GM12878 (cell line): ENCODE results near the gene CLCC1. TPM values are rescaled to one million over a fixed set of nuclear protein-coding genes. Genes with fewer than 3 reads are reported as not detected.

Experiments used
- ATAC-seq: fragments of 200-7000 bp; cut with Tn5 transposase; 3 replicates; pipeline ENCODE4 v1.9.1; 2020; ENCODE audit warnings: mild to moderate bottlenecking, moderate library complexity
- BruUV-seq: library from RNA; stranded (reverse); fragments of 400-500 nt; replicated peaks from 2 replicates; lab custom pipeline; 2021; lab: Mats Ljungman, UMichigan
- CTCF ChIA-PET: fragments of 300-600 bp; sonication (Branson Sonifier 250); formaldehyde crosslinking; extraction: SDS; loops from one replicate; lab custom pipeline; 2021; ENCODE audit warnings: inconsistent platforms; lab: Yijun Ruan, JAX
- POLR2A ChIA-PET: fragments of 350-600 bp; formaldehyde crosslinking; extraction: SDS; loops from one replicate; lab custom pipeline; 2021; ENCODE audit warnings: inconsistent platforms; lab: Charles Lee
- RAD21 ChIA-PET: fragments of 300-600 bp; sonication (Branson Sonifier 250); formaldehyde crosslinking; loops from one replicate; lab custom pipeline; 2023; ENCODE audit warnings: antibody characterized with exemption; ENCODE audit not compliant: unreplicated experiment; lab: Charles Lee
- SMC1A ChIA-PET: fragments of 300-600 bp; sonication (Branson Sonifier 250); formaldehyde crosslinking; loops from one replicate; lab custom pipeline; 2023; ENCODE audit not compliant: unreplicated experiment, uncharacterized antibody; lab: Charles Lee
- DNase-seq: peaks from one replicate; pipeline ENCODE4 v3.0.0-alpha.2; 2011; ENCODE audit warnings: low read depth, low spot score
- FAIRE-seq: peaks from 3 replicates; lab custom pipeline; 2011; peaks lifted over from hg19 to GRCh38; lab: Jason Lieb, UNC
- H2AFZ ChIP-seq: 2 replicates; pipeline ENCODE4 v1.6.0; 2011; ENCODE audit warnings: low read depth, low read length, control low read depth; ENCODE audit not compliant: control insufficient read depth
- H3K27ac ChIP-seq: 2 replicates; pipeline ENCODE4 v1.5.1; 2011; ENCODE audit warnings: control low read depth; ENCODE audit not compliant: control insufficient read depth, insufficient read depth
- H3K27me3 ChIP-seq, 2 experiments: replicated peaks in 1 of 2; 2 replicates each; pipeline versions ENCODE4 v1.6.0 to v1.6.1; 2011; ENCODE audit warnings: low read length in 1 of 2; ENCODE audit not compliant: control insufficient read depth in 2 of 2, insufficient read depth in 2 of 2
- H3K36me3 ChIP-seq, 2 experiments: 2 replicates each; pipeline ENCODE4 v1.5.1; 2011; ENCODE audit warnings: low read length in 1 of 2; ENCODE audit not compliant: control insufficient read depth in 2 of 2, insufficient read depth in 2 of 2
- H3K4me1 ChIP-seq: 2 replicates; pipeline ENCODE4 v1.6.1; 2011; ENCODE audit warnings: mild to moderate bottlenecking, low read length, moderate library complexity, mixed read lengths; ENCODE audit not compliant: control insufficient read depth, insufficient read depth
- H3K4me2 ChIP-seq: 2 replicates; pipeline ENCODE4 v1.6.0; 2011; ENCODE audit warnings: control low read depth; ENCODE audit not compliant: control insufficient read depth, insufficient read depth
- H3K4me3 ChIP-seq: fragments of 200-600 bp; sonication (generic); 2 replicates; pipeline ENCODE4 v1.5.1; 2016
- H3K79me2 ChIP-seq: 2 replicates; pipeline ENCODE4 v1.6.0; 2011; ENCODE audit warnings: low read length; ENCODE audit not compliant: control insufficient read depth, insufficient read depth
- H3K9ac ChIP-seq: 2 replicates; pipeline ENCODE4 v1.8.0; 2011; ENCODE audit warnings: low read length, control low read depth, mixed read lengths; ENCODE audit not compliant: control insufficient read depth, insufficient read depth
- H3K9me3 ChIP-seq: replicated peaks from 3 replicates; pipeline ENCODE4 v1.5.1; 2011; ENCODE audit warnings: mild to moderate bottlenecking, low read length; ENCODE audit not compliant: control insufficient read depth, insufficient read depth
- H4K20me1 ChIP-seq: 2 replicates; pipeline ENCODE4 v1.6.0; 2011; ENCODE audit not compliant: control insufficient read depth, insufficient read depth
- CHD2 ChIP-seq: IDR thresholded peaks from 2 replicates; pipeline ENCODE4 v1.6.1; 2011; ENCODE audit warnings: low read depth, low read length, improper control_type of control experiment, borderline replicate concordance
- ETV6 ChIP-seq, 2 experiments: fragments of 450-650 bp in 1 of 2; IDR thresholded peaks in 1 of 2; conservative IDR thresholded peaks in 1 of 2; 2 replicates each; pipeline ENCODE4 v1.6.1; 2014; ENCODE audit warnings: antibody characterized with exemption in 1 of 2, borderline replicate concordance in 1 of 2, low read depth in 1 of 2, mild to moderate bottlenecking in 1 of 2, moderate library complexity in 1 of 2
- RB1 ChIP-seq: fragments of 450-650 bp; formaldehyde crosslinking; IDR thresholded peaks from 2 replicates; pipeline ENCODE4 v1.6.1; 2017; ENCODE audit warnings: mild to moderate bottlenecking, borderline replicate concordance
- USF1 ChIP-seq: IDR thresholded peaks from 2 replicates; pipeline ENCODE4 v1.6.1; 2011; ENCODE audit warnings: borderline replicate concordance, low read depth, mild to moderate bottlenecking, moderate library complexity, mixed read lengths, low read length; ENCODE audit not compliant: insufficient read depth; ENCODE audit errors: extremely low read length
- ZNF687 ChIP-seq: fragments of 450-650 bp; IDR thresholded peaks from 2 replicates; pipeline ENCODE4 v1.6.1; 2017; ENCODE audit warnings: mild to moderate bottlenecking, moderate library complexity
- WGBS: methylation state at CpG from one replicate; pipeline ENCODE4 v1.1.6; 2016; ENCODE audit warnings: low lambda C conversion rate; ENCODE audit not compliant: insufficient replicate concordance, insufficient coverage; ENCODE audit errors: missing lambda C conversion rate; 5-methylcytosine and 5-hydroxymethylcytosine counted together
- in situ Hi-C: fragments of 300-500 bp; cut with MboI; formaldehyde crosslinking; loops from 9 replicates; pipeline ENCODE4 v1.14.3; 2018; ENCODE audit warnings: mixed read lengths
- intact Hi-C: fragments of 100-400 bp; cut with micrococcal nuclease; formaldehyde crosslinking; loops from one replicate; pipeline ENCODE4 v1.14.2; 2022; ENCODE audit not compliant: unreplicated experiment
- polyA plus RNA-seq, 11 experiments: library from polyadenylated mRNA; depleted of rRNA in 4 of 11; unstranded in 6 of 11; stranded (reverse) in 5 of 11; fragments of >200 nt; fragmentation: Nextera tagmentation in 4 of 11; fragmentation: Illumina TruSeq in 1 of 11; extraction: Ambion mirVana in 4 of 11; extraction: Trizol in 1 of 11; gene quantifications; 1 replicate in 1 of 11; 2 replicates in 10 of 11; pipeline versions ENCODE4 v1.2.1 to v1.2.3, GENCODE V29; 2011 to 2016; ENCODE audit warnings: inconsistent platforms in 2 of 11, missing spikeins in 2 of 11, low read depth in 1 of 11
- total RNA-seq, 4 experiments: library from RNA; depleted of rRNA in 3 of 4; stranded (reverse); fragments of >200 nt in 3 of 4; fragmentation: Illumina TruSeq in 1 of 4; extraction: Trizol in 1 of 4; gene quantifications; 2 replicates each; pipeline versions ENCODE4 v1.2.1 to v1.2.3, GENCODE V29; 2013 to 2021

Gene CLCC1
- total and polyA plus RNA-seq, 10 of the 15 experiments (the other 5 are each of a cell fraction or from before 2014, with no cell fraction given): 11.9 to 25.8 (median 16.1) TPM

GRCh38 chr1:108955111-108955510 is 8.2 kb downstream of the CLCC1 start:
- no peak for TF ChIP-seq ETV6 (conservative IDR thresholded peaks at IDR 0.05 in 1 of 2, IDR thresholded peaks at IDR 0.05 in 1 of 2; ENCODE audit: borderline replicate concordance in 1 of 2, low read depth in 1 of 2)
- TF ChIP-seq ZNF687: no peak
- no peak for TF ChIP-seq USF1
- no peak for TF ChIP-seq CHD2
- no peak for TF ChIP-seq RB1
- intact Hi-C loops (no loop called here), in situ Hi-C loops (no loop called here)
- Histone ChIP-seq H3K27me3 (no peaks in the 10 kb centered on the region), H3K4me1 (peaks cover 5% of the 10 kb centered on the region; the same call in 1 of the 2 replicates), H4K20me1 (no peaks in the 10 kb centered on the region), H3K4me3 (no peak overlapping the region), H2AFZ (no peak overlapping the region), H3K4me2 (no peak overlapping the region), H3K27ac (no peak overlapping the region), H3K79me2 (peaks cover 28% of the 10 kb centered on the region), H3K9ac (no peak overlapping the region), H3K9me3 (no peaks in the 10 kb centered on the region), H3K36me3 (no peaks in the 10 kb centered on the region)
- ChIA-PET RAD21 (no interaction called here), POLR2A (no interaction called here), CTCF (no interaction called here), SMC1A (no interaction called here)
- 96% methylated on average over 3 of the region's 3 CpGs for WGBS
- FAIRE-seq (no peak), ATAC-seq (no peak), DNase-seq (no peak)
- no TSS peak for BruUV-seq
